PC-9 (cell line): ENCODE measurements around the gene PRR5L. TPM values are rescaled to one million over a fixed set of nuclear protein-coding genes. Genes with fewer than 3 reads are reported as not detected.
A peak's percentile ranks its signal among the peaks of the same experiment; 100 is the strongest.

Experiments used
- BruUV-seq: library from RNA; stranded (reverse); fragments of 400-500 nt; replicated peaks from 2 replicates; lab custom pipeline; 2021; lab: Mats Ljungman, UMichigan
- CTCF ChIA-PET: fragments of 300-600 bp; sonication (Branson Sonifier 250); formaldehyde crosslinking; loops from one replicate; lab custom pipeline; 2022; ENCODE audit warnings: antibody characterized with exemption; lab: Charles Lee
- POLR2A ChIA-PET: fragments of 300-600 bp; sonication (Branson Sonifier 250); formaldehyde crosslinking; loops from one replicate; lab custom pipeline; 2022; ENCODE audit warnings: antibody characterized with exemption; ENCODE audit not compliant: unreplicated experiment; lab: Charles Lee
- DNase-seq, 2 experiments: peaks; one replicate each; pipeline versions ENCODE4 v3.0.0 to v3.0.0-alpha.2; 2015 to 2022; ENCODE audit warnings: mixed read lengths in 1 of 2
- H2AFZ ChIP-seq: fragments of 200-600 bp; sonication (generic); 2 replicates; pipeline ENCODE4 v1.8.1; 2017; ENCODE audit warnings: antibody characterized with exemption
- H3F3A ChIP-seq: fragments of 200-600 bp; sonication (generic); 2 replicates; pipeline ENCODE4 v1.8.1; 2017; ENCODE audit warnings: antibody characterized with exemption, mild to moderate bottlenecking, low read depth; ENCODE audit not compliant: insufficient read depth
- H3K27ac ChIP-seq: fragments of 200-600 bp; sonication (generic); 2 replicates; pipeline ENCODE4 v1.6.1; 2016; ENCODE audit warnings: mixed run types
- H3K27me3 ChIP-seq: fragments of 200-600 bp; sonication (generic); 2 replicates; pipeline ENCODE4 v1.6.1; 2016; ENCODE audit warnings: low read depth, mixed run types; ENCODE audit not compliant: insufficient read depth
- H3K36me3 ChIP-seq: fragments of 200-600 bp; sonication (generic); 2 replicates; pipeline ENCODE4 v1.6.1; 2016; ENCODE audit warnings: low read depth, mixed run types
- H3K4me1 ChIP-seq: fragments of 200-600 bp; sonication (generic); replicated peaks from 2 replicates; pipeline ENCODE4 v1.6.1; 2016; ENCODE audit warnings: mixed run types; ENCODE audit not compliant: insufficient read depth
- H3K4me2 ChIP-seq: fragments of 200-600 bp; sonication (generic); 2 replicates; pipeline ENCODE4 v1.6.1; 2017; ENCODE audit warnings: mixed run types
- H3K4me3 ChIP-seq: fragments of 200-600 bp; sonication (generic); 2 replicates; pipeline ENCODE4 v1.6.1; 2016; ENCODE audit warnings: mixed run types
- H3K79me2 ChIP-seq: fragments of 200-600 bp; sonication (generic); 2 replicates; pipeline ENCODE4 v1.6.1; 2017; ENCODE audit warnings: low read depth, mixed run types
- H3K9me2 ChIP-seq: fragments of 200-600 bp; sonication (generic); 2 replicates; pipeline ENCODE4 v1.8.1; 2017; ENCODE audit warnings: mild to moderate bottlenecking; ENCODE audit not compliant: insufficient read depth
- H3K9me3 ChIP-seq: fragments of 200-600 bp; sonication (generic); 2 replicates; pipeline ENCODE4 v1.8.1; 2016; ENCODE audit warnings: low read depth; ENCODE audit not compliant: insufficient read depth
- H4K20me1 ChIP-seq: fragments of 200-600 bp; sonication (generic); 2 replicates; pipeline ENCODE4 v1.8.1; 2017; ENCODE audit not compliant: insufficient read depth
- CTCF ChIP-seq: fragments of 200-600 bp; sonication (generic); conservative IDR thresholded peaks from 2 replicates; pipeline ENCODE4 v1.6.1; 2017; ENCODE audit warnings: mixed run types, antibody characterized with exemption, mild to moderate bottlenecking, moderate library complexity
- EZH2 ChIP-seq: fragments of 200-600 bp; sonication (generic); IDR thresholded peaks from 2 replicates; pipeline ENCODE4 v1.8.0; 2017; ENCODE audit warnings: antibody characterized with exemption, low read depth
- intact Hi-C: fragments of 100-400 bp; cut with micrococcal nuclease; formaldehyde crosslinking; loops from one replicate; pipeline ENCODE4 v1.10.0; 2022; ENCODE audit not compliant: unreplicated experiment
- total RNA-seq: library from RNA; stranded (reverse); gene quantifications from 2 replicates; pipeline ENCODE4 v1.2.3, GENCODE V29; 2021

PRR5L gene
- total RNA-seq, 1 experiment from 2014 or later: 5.1 TPM

GRCh38 chr11:36289226-36289852, 6.7 kb upstream of the PRR5L start, which contains the start of gene COMMD9:
Gene COMMD9, minus strand, starts transcription at chr11:36289424. Its CDS starts 12 bp downstream, at chr11:36289412.
- Histone ChIP-seq H3K27me3 (no peaks in the 10 kb centered on the region), H3K9me3 (no peaks in the 10 kb centered on the region), H3K27ac (peak within 1 kb of the TSS; percentile 36; the same call in 1 of the 2 replicates), H3F3A (peaks cover 6% of the 10 kb centered on the region; the same call in 1 of the 2 replicates), H3K4me2 (peak within 1 kb of the TSS; percentile 80), H3K4me3 (peak within 1 kb of the TSS; percentile 63), H4K20me1 (no peaks in the 10 kb centered on the region), H3K4me1 (peaks cover 14% of the 10 kb centered on the region), H3K79me2 (peaks cover 22% of the 10 kb centered on the region; the same call in 1 of the 2 replicates), H3K36me3 (no peaks in the 10 kb centered on the region), H3K9me2 (no peaks in the 10 kb centered on the region), H2AFZ (peak within 1 kb of the TSS; percentile 94)
- POLR2A ChIA-PET: no interaction called here
- BruUV-seq: no TSS peak
- intact Hi-C loops: no loop called here
- peak; percentile 92 to 94 for DNase-seq
- CTCF ChIA-PET: interaction anchor here (0.5 to 1.2 kb wide), 2 partner anchors 166 to 189 kb away, joined by 5 to 13 read pairs; no protein-coding TSS in a partner anchor
- TF ChIP-seq EZH2 (no peak), CTCF (no peak)

GRCh38 chr11:36292311-36292722, 3.8 kb upstream of the PRR5L start:
- Histone ChIP-seq H3K27ac (no peak overlapping the region), H3K4me3 (no peak overlapping the region), H3K9me2 (no peaks in the 10 kb centered on the region), H2AFZ (no peak overlapping the region), H3K27me3 (no peaks in the 10 kb centered on the region), H3K4me1 (peaks cover 14% of the 10 kb centered on the region), H3K9me3 (no peaks in the 10 kb centered on the region), H4K20me1 (no peaks in the 10 kb centered on the region), H3K36me3 (no peaks in the 10 kb centered on the region), H3F3A (peaks cover 6% of the 10 kb centered on the region; the same call in 1 of the 2 replicates), H3K4me2 (no peak overlapping the region), H3K79me2 (peaks cover 11% of the 10 kb centered on the region; the same call in 1 of the 2 replicates)
- TF ChIP-seq EZH2: no peak
- TF ChIP-seq CTCF: peak; percentile 92
- BruUV-seq: no TSS peak
- intact Hi-C loops: loop anchor here (1.0 to 5.0 kb wide), 2 partner anchors 186 to 455 kb away; no protein-coding TSS in a partner anchor
- ChIA-PET CTCF (interaction anchor here (0.6 to 1.4 kb wide), 3 partner anchors 31 to 200 kb away, joined by 3 to 19 read pairs (median 3); no protein-coding TSS in a partner anchor), POLR2A (interaction anchor here (0.7 kb wide), 1 partner anchor 33 kb away, joined by 6 read pairs; no protein-coding TSS in a partner anchor)
- no peak for DNase-seq

DNA sequence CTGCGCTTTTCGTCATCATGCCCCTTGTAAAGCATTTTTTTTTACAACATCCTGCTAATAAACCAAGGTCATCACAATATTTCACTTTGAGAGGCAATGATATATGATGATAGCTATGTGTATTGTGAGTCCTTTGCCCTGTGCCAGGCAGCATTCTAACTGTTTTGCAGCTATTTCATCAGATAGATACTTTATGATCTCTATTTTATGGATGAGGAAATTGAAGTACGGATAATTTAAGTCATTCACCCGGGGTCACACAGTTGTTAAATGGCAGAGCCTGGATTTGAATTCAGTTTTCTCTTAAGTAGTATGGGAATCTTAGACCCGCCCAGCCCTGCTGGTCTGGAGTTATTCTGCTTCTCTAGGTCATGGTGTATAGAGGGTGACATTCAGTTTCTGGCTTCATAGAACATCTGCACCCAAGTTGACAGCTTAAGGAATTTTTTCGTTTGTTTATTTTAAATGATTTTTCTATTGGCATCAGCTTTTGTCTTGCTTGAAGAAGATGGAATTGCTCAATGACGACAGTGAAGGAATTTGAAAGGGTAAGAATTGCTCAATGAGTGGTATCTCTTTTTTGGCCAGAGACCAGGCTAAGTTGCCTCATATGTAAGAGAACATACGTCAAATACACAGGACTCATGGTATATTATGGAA, 926 bp downstream of the PRR5L start:
- Histone ChIP-seq H2AFZ (no peak overlapping the region), H3F3A (no peaks in the 10 kb centered on the region), H3K27me3 (no peaks in the 10 kb centered on the region), H3K4me2 (no peak overlapping the region), H3K9me2 (no peaks in the 10 kb centered on the region), H3K4me1 (no peaks in the 10 kb centered on the region), H4K20me1 (no peaks in the 10 kb centered on the region), H3K4me3 (no peak overlapping the region), H3K79me2 (no peaks in the 10 kb centered on the region), H3K36me3 (no peaks in the 10 kb centered on the region), H3K27ac (no peak overlapping the region), H3K9me3 (no peaks in the 10 kb centered on the region)
- BruUV-seq: no TSS peak
- no peak for DNase-seq
- intact Hi-C loops: no loop called here
- ChIA-PET CTCF (no interaction called here), POLR2A (no interaction called here)
- TF ChIP-seq CTCF: no peak
